Activated CD4-positive, alpha-beta memory T cell treated with anti-CD3 and anti-CD28 coated beads, Interleukin-2, amount 10 ng/mL, durations not matched to agents 7 days and 5 days (primary cell): ENCODE data around the gene CELF4. TPM values are rescaled to one million over a fixed set of nuclear protein-coding genes. Genes with fewer than 3 reads are reported as not detected.

Source experiments
- CTCF ChIA-PET: fragments of 350-600 bp; sonication (Branson Sonifier 250); formaldehyde crosslinking; loops from one replicate; lab custom pipeline; 2021; ENCODE audit warnings: antibody characterized with exemption, inconsistent platforms; lab: Charles Lee
- POLR2A ChIA-PET: fragments of 350-600 bp; sonication (Branson Sonifier 250); formaldehyde crosslinking; loops from one replicate; lab custom pipeline; 2021; ENCODE audit warnings: antibody characterized with exemption; lab: Charles Lee
- DNase-seq: peaks from one replicate; pipeline ENCODE4 v3.0.0-alpha.2; 2020
- H3K27ac Mint-ChIP-seq: one replicate; pipeline ENCODE4 v1.8.0; 2021; ENCODE audit warnings: mild to moderate bottlenecking, mixed read lengths
- H3K27me3 Mint-ChIP-seq: one replicate; pipeline ENCODE4 v1.8.0; 2021; ENCODE audit warnings: mixed read lengths
- H3K36me3 Mint-ChIP-seq: one replicate; pipeline ENCODE4 v1.8.0; 2021; ENCODE audit warnings: low read depth, mixed read lengths
- H3K4me1 Mint-ChIP-seq: one replicate; pipeline ENCODE4 v1.8.0; 2021; ENCODE audit warnings: mixed read lengths
- H3K4me3 Mint-ChIP-seq: one replicate; pipeline ENCODE4 v1.8.0; 2021; ENCODE audit warnings: mild to moderate bottlenecking, mixed read lengths
- H3K9me3 Mint-ChIP-seq: one replicate; pipeline ENCODE4 v1.8.0; 2021; ENCODE audit warnings: mixed read lengths
- total RNA-seq, 2 experiments: library from RNA; stranded (reverse); gene quantifications; one replicate each; pipeline ENCODE4 v1.2.3, GENCODE V29; 2021

The CELF4 gene
- total RNA-seq, 2 experiments from 2014 or later: not detected

DNA sequence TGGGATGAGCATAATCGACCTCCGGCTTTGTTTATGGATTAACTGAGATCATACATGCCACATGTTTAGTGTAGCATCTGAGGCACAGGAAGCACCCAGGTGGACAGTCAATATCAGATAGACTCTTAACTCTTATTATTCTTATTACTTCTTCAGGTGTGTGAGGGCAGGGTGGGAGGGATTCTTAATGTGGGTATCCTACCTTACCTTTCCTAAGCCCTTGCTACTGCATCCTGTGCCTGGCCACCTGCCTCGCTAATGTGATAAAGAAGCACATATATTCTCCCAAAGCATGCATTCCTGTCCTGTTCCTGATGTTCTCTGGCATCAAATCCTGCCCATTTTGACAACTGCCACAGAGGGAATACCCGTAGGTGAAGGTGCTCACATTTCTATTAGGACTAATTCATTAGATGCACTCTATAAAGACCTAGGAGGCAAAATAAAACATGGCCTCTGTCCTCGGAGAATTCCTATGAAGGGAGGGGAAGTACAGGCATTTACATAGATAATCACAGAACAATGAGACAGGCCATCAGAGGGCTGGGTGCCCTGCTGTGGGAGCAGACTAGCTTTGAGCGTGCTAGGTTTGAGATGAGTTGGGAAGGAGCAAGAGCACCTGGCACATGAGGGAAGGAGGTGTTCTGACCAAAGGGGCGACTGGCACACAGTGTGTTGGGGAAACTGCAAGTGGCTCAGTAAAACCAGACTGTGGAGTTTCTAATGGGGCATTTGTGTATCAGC, 19.5 kb upstream of the CELF4 start:
- POLR2A ChIA-PET: no interaction called here
- Mint-ChIP-seq H3K36me3 (no peaks in the 10 kb centered on the region), H3K27me3 (no peaks in the 10 kb centered on the region), H3K4me3 (no peak overlapping the region), H3K9me3 (no peaks in the 10 kb centered on the region), H3K27ac (no peak overlapping the region), H3K4me1 (no peaks in the 10 kb centered on the region)
- CTCF ChIA-PET: no interaction called here
- DNase-seq: no peak

DNA sequence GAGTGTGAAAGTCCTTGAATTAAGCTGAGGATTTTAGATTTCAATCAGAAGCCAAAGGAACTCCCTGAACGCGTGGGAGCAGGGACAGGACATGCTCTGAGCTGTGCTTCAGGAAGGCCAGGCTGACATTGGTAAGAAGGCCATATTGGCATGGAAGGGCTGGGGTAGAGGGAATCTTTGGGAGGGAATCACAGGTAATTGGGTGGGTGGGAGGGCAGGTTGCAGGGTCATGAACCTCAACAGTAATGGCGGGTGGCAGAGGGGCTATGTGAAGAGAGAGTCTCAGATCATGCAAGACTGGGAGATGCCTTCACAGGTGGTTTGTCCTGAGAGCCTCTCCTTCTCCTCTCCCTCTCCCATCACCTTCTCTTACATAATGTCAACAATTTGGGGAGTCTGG, 18.6 kb upstream of the CELF4 start:
- no peaks in the 10 kb centered on the region for H3K36me3 Mint-ChIP-seq

DNA sequence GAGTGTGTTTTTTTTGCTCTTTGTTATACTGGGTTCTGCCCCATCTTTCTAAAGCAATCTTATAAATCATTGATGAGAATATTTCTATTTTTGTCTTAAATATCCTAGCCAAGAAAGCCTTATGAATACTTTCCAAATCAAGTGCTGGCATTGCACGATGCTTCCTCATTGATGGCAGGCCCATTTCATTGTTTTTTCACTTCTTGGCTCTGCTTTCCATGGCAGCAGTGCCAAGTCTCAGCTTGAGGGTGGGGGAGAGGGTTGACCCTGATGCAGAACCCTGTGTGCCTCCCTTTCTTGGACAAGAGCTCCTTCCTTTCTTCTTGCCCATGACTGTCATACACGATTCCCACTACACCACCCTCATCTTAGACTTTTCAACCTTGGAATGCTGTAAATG, 16.7 kb upstream of the CELF4 start:
- H3K27me3 Mint-ChIP-seq: no peaks in the 10 kb centered on the region
- ChIA-PET POLR2A (no interaction called here), CTCF (no interaction called here)
- H3K9me3 Mint-ChIP-seq: no peaks in the 10 kb centered on the region
- no peaks in the 10 kb centered on the region for H3K36me3 Mint-ChIP-seq
- H3K27ac Mint-ChIP-seq: no peak overlapping the region
- DNase-seq: no peak
- H3K4me1 Mint-ChIP-seq: no peaks in the 10 kb centered on the region
- no peak overlapping the region for H3K4me3 Mint-ChIP-seq

More for the DNA sequence above, 18.6 kb upstream of the CELF4 start:
- no peaks in the 10 kb centered on the region for H3K27me3 Mint-ChIP-seq
- DNase-seq: no peak
- CTCF ChIA-PET: no interaction called here
- POLR2A ChIA-PET: no interaction called here
- no peaks in the 10 kb centered on the region for H3K4me1 Mint-ChIP-seq
- H3K27ac Mint-ChIP-seq: no peak overlapping the region
- H3K9me3 Mint-ChIP-seq: no peaks in the 10 kb centered on the region
- H3K4me3 Mint-ChIP-seq: no peak overlapping the region

DNA sequence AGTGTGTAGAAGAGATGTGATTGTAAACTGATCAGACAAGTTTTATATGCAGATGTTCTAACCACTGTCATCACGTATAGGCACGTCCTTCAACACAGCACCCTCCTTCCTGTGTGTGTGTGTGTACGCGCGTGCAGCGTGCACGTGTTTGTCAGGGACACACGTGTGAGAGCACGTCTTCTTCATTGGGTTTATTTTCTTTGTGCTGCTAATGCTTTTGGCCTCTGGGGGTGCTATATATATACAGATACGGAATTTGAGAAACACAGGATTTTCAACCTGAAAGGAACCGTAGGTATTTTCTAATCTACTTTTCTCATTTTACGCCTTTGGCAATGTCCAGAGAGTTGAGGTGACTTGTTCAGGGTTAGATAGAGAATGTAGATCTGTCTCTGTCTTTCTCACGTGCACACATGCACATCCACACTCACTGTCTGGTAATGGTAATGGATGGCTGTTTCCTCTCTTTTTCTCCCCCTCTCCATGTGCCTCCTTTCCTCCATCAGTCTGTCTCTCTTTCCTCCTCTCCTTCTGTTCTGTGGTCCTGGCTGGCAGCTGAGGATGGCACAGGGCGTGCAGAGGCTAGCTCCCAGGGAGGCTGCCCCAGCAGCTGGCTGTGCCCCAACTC, 13.4 kb upstream of the CELF4 start:
- Mint-ChIP-seq H3K36me3 (no peaks in the 10 kb centered on the region), H3K27ac (no peak overlapping the region), H3K4me3 (no peak overlapping the region), H3K27me3 (no peaks in the 10 kb centered on the region), H3K9me3 (no peaks in the 10 kb centered on the region), H3K4me1 (no peaks in the 10 kb centered on the region)
- POLR2A ChIA-PET: no interaction called here
- CTCF ChIA-PET: no interaction called here
- no peak for DNase-seq

DNA sequence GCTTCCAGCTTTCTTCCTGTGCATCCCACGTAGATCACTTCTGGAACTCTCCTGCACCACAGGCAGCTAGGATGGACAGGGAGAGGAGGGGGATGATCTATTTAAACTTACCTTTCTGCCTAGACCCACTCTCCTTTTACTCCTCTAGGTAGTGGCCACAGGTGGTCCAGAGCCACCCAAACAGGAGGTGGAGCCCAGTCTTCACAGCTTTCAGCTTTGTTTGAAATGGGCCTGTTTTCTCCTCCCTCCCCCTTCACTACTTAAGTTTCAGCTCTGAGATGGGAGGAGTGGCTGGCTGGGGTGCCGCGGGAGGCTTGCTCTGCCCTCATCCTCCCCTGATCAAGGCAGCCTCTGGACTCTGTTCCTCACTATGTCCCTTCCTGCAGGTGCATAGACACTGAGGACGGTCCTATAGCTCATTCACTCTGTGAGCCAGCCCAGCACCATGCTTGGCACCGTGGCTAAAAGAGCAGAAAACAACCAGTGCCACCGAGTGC, 12.6 kb upstream of the CELF4 start:
- CTCF ChIA-PET: no interaction called here
- H3K36me3 Mint-ChIP-seq: no peaks in the 10 kb centered on the region
- no peaks in the 10 kb centered on the region for H3K27me3 Mint-ChIP-seq
- no peaks in the 10 kb centered on the region for H3K4me1 Mint-ChIP-seq
- no peaks in the 10 kb centered on the region for H3K9me3 Mint-ChIP-seq
- H3K4me3 Mint-ChIP-seq: no peak overlapping the region
- no peak for DNase-seq
- POLR2A ChIA-PET: no interaction called here
- no peak overlapping the region for H3K27ac Mint-ChIP-seq

DNA sequence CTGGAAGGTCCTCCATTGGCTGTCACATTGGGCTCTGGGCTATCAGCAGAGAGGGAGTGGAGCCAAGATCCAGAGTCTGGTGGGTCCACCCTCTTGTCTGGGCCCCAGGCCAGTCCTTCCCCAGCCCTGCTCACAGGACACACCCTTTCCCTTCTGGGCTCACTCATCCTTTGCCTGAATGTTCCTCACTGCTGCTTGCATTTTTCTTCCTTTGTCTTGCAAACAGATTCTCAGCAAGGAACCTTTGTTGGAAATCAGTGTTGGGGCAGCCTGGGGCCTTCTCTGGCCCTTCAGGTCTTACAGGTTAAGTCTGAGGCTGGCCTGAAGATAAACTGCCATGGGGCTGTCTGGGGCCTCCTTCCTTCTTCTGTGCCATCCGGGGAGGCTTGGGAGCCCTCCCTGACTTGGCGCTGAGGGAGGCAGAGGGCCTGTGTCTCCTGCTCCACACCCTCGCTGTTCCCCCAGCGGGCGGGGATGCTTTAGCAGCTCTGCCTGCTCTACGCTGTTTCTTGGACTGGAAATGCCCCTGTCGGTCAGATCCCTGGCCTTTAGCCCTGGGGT, 11.5 kb upstream of the CELF4 start:
- ChIA-PET CTCF (no interaction called here), POLR2A (no interaction called here)
- Mint-ChIP-seq H3K4me3 (no peak overlapping the region), H3K27ac (no peak overlapping the region), H3K27me3 (no peaks in the 10 kb centered on the region), H3K36me3 (no peaks in the 10 kb centered on the region), H3K9me3 (no peaks in the 10 kb centered on the region), H3K4me1 (no peaks in the 10 kb centered on the region)
- no peak for DNase-seq

DNA sequence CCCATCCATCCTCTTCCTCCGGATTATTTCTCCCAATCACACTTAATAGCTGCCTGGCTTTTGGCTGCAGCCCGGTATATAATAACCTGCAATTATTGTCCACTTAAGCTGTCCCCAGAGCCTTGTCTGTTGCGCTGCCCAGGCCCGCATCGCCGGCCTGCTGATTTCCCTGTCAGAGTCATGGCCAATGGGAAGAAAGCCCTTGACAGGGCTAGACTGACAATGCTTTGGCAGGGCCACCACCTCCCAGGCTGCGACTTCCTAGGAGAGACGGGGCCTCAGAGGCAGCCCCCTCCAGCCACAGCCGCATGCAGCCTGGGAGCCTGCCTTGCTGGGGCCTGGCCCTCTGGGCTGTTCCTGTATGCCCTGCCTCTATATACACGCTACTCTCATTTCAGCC, 10.0 kb upstream of the CELF4 start:
- H3K27ac Mint-ChIP-seq: no peak overlapping the region
- H3K4me1 Mint-ChIP-seq: no peaks in the 10 kb centered on the region
- ChIA-PET CTCF (no interaction called here), POLR2A (no interaction called here)
- no peaks in the 10 kb centered on the region for H3K36me3 Mint-ChIP-seq
- no peaks in the 10 kb centered on the region for H3K9me3 Mint-ChIP-seq
- DNase-seq: no peak
- no peak overlapping the region for H3K4me3 Mint-ChIP-seq
- no peaks in the 10 kb centered on the region for H3K27me3 Mint-ChIP-seq

DNA sequence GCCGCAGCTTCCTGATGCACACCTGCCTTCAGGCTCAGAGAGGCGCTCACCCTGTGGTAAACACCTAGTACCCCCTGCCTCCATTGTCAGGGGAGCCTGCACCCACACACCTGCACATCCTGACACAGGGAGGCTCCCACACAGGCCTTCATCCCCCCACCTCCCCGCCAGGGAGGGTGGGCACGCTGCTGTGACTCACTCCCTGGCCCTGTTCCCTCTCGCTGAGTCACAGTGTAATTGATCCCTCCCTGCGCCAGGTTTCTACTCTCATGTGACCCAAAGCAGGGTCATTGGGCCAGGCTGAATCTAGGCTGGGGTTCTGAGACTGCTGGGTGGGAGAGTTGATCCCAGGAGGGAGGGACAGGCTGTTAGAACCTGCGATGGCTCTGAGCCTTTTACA, 8.5 kb upstream of the CELF4 start:
- Mint-ChIP-seq H3K27me3 (peaks cover 11% of the 10 kb centered on the region), H3K27ac (no peak overlapping the region), H3K36me3 (no peaks in the 10 kb centered on the region), H3K4me3 (no peak overlapping the region), H3K9me3 (no peaks in the 10 kb centered on the region), H3K4me1 (no peaks in the 10 kb centered on the region)
- CTCF ChIA-PET: no interaction called here
- DNase-seq: no peak
- POLR2A ChIA-PET: no interaction called here

DNA sequence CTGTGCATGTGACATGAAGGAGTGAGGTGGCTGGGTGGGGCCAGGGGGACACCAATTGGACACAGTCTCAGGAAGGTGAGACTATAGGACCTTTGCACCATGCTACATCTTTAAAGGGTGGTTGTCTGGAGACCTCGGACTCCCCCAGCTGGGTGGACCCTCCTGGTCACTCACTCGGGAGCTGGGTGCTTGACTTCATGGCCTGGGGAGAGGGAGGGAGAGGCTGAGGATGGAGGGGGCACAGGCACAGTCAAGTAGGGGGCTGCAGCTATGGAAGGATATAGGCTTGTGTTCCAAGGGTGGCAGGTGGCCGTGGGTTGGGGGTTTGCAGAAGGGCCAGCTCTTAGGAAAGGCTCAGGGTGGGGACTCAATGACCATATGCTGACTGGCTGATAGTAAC, 7.1 kb upstream of the CELF4 start:
- Mint-ChIP-seq H3K4me1 (peaks cover 4% of the 10 kb centered on the region), H3K36me3 (no peaks in the 10 kb centered on the region), H3K27ac (no peak overlapping the region), H3K4me3 (no peak overlapping the region), H3K9me3 (no peaks in the 10 kb centered on the region), H3K27me3 (peaks cover 24% of the 10 kb centered on the region)
- no peak for DNase-seq
- CTCF ChIA-PET: no interaction called here
- POLR2A ChIA-PET: no interaction called here

DNA sequence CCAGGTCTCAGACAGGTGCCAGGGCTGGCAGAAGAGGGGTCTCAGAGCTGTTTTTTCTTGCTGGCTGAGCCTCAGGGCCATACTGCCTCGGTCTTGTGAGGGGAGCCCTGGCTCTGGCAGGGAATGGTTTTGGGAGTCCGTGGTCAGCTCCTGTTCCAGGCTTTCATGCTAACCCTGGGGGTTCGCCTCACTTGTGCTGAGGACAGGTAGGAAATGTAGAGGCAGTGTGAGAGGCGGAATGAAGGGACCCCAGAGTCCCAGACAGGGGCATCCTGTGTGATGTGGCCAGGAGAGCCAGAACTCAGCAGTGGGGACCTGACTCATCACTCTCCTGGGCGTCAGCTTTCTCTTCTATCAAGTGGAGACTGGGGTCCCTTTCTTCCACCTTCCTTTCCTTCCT, 5.7 kb upstream of the CELF4 start:
- Mint-ChIP-seq H3K4me1 (peaks cover 6% of the 10 kb centered on the region), H3K36me3 (no peaks in the 10 kb centered on the region), H3K4me3 (no peak overlapping the region), H3K27me3 (peaks cover 29% of the 10 kb centered on the region), H3K27ac (no peak overlapping the region), H3K9me3 (no peaks in the 10 kb centered on the region)
- ChIA-PET POLR2A (no interaction called here), CTCF (no interaction called here)
- no peak for DNase-seq

DNA sequence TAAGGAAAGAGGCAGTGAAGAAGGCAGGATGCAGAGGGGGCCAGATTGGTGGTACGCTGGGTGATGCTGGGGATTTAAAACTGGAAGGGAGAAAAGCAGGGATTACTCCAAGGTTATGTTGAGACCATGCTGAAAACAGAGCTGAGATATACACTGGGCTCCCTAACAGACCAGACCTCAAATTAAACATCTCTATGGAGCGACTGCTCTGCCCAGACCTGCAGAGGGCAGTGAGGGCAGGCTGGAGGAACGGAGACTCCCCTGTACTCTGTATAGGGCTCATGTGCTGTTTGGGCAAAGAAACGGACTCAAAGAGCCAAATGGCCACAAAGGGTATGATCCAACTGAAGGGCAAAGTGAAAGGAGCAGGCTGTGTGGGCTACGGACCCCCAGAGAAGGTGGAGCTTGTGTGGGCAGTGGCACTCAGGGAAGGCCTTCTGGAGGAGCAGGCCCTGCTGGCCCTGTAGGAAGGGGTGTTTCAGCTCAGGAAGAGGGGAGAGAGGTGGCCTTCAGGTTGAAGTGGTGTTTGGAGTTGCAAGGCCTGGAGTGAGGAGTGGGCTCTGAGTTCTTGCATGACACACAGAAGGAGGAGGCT, 4.8 kb upstream of the CELF4 start:
- CTCF ChIA-PET: no interaction called here
- H3K4me1 Mint-ChIP-seq: peaks cover 9% of the 10 kb centered on the region
- H3K9me3 Mint-ChIP-seq: no peaks in the 10 kb centered on the region
- H3K27ac Mint-ChIP-seq: no peak overlapping the region
- no peak for DNase-seq
- POLR2A ChIA-PET: no interaction called here
- no peaks in the 10 kb centered on the region for H3K36me3 Mint-ChIP-seq
- peaks cover 34% of the 10 kb centered on the region for H3K27me3 Mint-ChIP-seq
- H3K4me3 Mint-ChIP-seq: no peak overlapping the region

DNA sequence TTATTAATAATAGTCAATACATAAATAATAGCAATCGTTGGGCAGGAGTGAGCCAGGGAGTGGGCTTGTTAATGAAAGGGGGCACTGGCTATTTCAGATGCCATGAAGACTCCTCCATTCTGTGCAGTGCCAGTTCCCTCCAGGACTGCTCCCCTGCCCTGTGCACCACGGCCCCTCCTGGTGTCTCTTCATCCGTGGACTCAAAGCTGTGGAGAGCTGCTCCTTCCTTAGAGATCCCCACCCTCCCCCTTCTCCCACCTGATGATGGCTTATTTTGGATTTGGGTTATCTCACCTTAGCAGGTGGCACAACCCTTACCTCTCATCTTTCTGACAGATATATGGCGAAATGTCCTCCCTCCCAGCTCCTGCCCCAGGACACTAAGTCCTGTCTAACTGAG, 3.1 kb upstream of the CELF4 start:
- Mint-ChIP-seq H3K4me3 (no peak overlapping the region), H3K4me1 (peaks cover 9% of the 10 kb centered on the region), H3K36me3 (no peaks in the 10 kb centered on the region), H3K9me3 (no peaks in the 10 kb centered on the region), H3K27me3 (peaks cover 51% of the 10 kb centered on the region), H3K27ac (no peak overlapping the region)
- ChIA-PET POLR2A (no interaction called here), CTCF (interaction anchor here (0.9 kb wide), 1 partner anchor 24 kb away, joined by 3 read pairs; no protein-coding TSS in a partner anchor)
- no peak for DNase-seq

DNA sequence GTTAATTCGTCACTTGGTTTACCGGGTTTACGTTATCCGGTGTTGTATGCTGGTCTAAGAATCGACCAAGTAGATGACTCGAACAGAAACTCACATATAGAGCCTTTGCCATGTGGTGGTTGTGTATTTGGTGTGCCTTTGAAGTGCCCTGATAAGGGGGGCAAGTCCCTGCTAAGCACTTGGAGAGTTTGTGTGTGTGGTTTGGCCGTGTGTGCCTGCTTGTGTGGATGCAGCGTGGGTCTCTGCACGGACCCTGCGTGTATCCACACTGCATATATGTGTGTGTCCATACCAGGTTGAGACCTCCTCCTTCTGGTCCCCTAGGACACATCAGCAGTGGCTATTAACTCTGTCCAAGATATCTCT, 2.4 kb upstream of the CELF4 start:
- H3K9me3 Mint-ChIP-seq: no peaks in the 10 kb centered on the region
- peaks cover 9% of the 10 kb centered on the region for H3K4me1 Mint-ChIP-seq
- no peak for DNase-seq
- no peak overlapping the region for H3K27ac Mint-ChIP-seq
- H3K4me3 Mint-ChIP-seq: no peak overlapping the region
- H3K27me3 Mint-ChIP-seq: peaks cover 52% of the 10 kb centered on the region
- ChIA-PET CTCF (no interaction called here), POLR2A (no interaction called here)
- no peaks in the 10 kb centered on the region for H3K36me3 Mint-ChIP-seq
